Activated CD8-positive, alpha-beta T cell treated with anti-CD3 and anti-CD28 coated beads for 36 hours (primary cell): ENCODE measurements around the gene MRPS14. TPM values are rescaled to one million over a fixed set of nuclear protein-coding genes. Genes with fewer than 3 reads are reported as not detected.
"Not testable (repeated sequence)": the region's sequence is repeated elsewhere in the genome, so short reads cannot be mapped to it uniquely, and the experiment has no call there.

ENCODE experiments used
- ATAC-seq: fragments of 200-7000 bp; cut with Tn5 transposase; one replicate; pipeline ENCODE4 v1.10.0; 2021; ENCODE audit warnings: mild to moderate bottlenecking, moderate library complexity
- CTCF ChIA-PET: fragments of 350-600 bp; sonication (Branson Sonifier 250); formaldehyde crosslinking; loops from one replicate; lab custom pipeline; 2021; ENCODE audit warnings: antibody characterized with exemption; lab: Charles Lee
- POLR2A ChIA-PET: fragments of 350-600 bp; sonication (Branson Sonifier 250); formaldehyde crosslinking; loops from one replicate; lab custom pipeline; 2021; ENCODE audit warnings: antibody characterized with exemption; lab: Charles Lee
- DNase-seq: peaks from one replicate; pipeline ENCODE4 v3.0.0-alpha.2; 2020
- H3K27ac Mint-ChIP-seq: one replicate; pipeline ENCODE4 v1.8.0; 2021; ENCODE audit warnings: mild to moderate bottlenecking, mixed read lengths
- H3K27me3 Mint-ChIP-seq: one replicate; pipeline ENCODE4 v1.8.0; 2021; ENCODE audit warnings: mixed read lengths
- H3K36me3 Mint-ChIP-seq: one replicate; pipeline ENCODE4 v1.8.0; 2021; ENCODE audit warnings: low read depth, mixed read lengths
- H3K4me1 Mint-ChIP-seq: one replicate; pipeline ENCODE4 v1.8.0; 2021; ENCODE audit warnings: low read depth, mixed read lengths
- H3K4me3 Mint-ChIP-seq: one replicate; pipeline ENCODE4 v1.8.0; 2021; ENCODE audit warnings: mild to moderate bottlenecking, moderate library complexity, mixed read lengths
- H3K9me3 Mint-ChIP-seq: one replicate; pipeline ENCODE4 v1.8.0; 2021; ENCODE audit warnings: mixed read lengths
- intact Hi-C: fragments of 100-400 bp; cut with micrococcal nuclease; formaldehyde crosslinking; loops from one replicate; pipeline ENCODE4 v1.10.0; 2022
- total RNA-seq, 2 experiments: library from RNA; stranded (reverse); gene quantifications; one replicate each; pipeline ENCODE4 v1.2.3, GENCODE V29; 2021
- TF ChIP-seq, protein P1 (sequence below): fragments of 200-600 bp; IDR thresholded peaks from one replicate; pipeline ENCODE4 v1.8.0; 2022; ENCODE audit warnings: antibody characterized with exemption, mild to moderate bottlenecking

Gene MRPS14
- total RNA-seq, 2 experiments from 2014 or later, result 42.1 to 45.7 TPM

DNA sequence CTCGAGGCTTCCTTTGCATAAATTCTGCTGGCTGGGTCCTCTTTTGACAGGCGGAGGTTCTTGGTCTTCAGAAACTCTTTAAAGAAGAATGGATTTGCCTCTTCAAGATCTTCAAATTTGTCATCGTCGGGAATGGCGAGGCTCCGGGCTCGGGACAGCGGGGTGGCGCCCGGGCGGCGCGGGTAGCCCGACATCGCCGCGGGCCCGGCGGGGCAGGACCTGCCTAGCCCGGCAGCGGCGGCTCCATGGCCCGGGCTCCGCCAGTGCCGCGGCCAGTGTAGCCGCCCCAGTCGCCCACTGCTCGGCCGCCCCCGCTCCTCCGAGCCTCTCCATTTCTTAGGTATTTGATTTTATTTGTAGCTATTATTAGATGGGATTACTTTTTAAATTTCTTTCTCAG is 22.3 kb upstream of the MRPS14 start:
- H3K36me3 Mint-ChIP-seq, result no peaks in the 10 kb centered on the region
- intact Hi-C loops, result no loop called here
- CTCF ChIA-PET, result interaction anchor here (1.5 kb wide), 1 partner anchor 16 kb away, joined by 4 read pairs; no protein-coding TSS in a partner anchor

DNA sequence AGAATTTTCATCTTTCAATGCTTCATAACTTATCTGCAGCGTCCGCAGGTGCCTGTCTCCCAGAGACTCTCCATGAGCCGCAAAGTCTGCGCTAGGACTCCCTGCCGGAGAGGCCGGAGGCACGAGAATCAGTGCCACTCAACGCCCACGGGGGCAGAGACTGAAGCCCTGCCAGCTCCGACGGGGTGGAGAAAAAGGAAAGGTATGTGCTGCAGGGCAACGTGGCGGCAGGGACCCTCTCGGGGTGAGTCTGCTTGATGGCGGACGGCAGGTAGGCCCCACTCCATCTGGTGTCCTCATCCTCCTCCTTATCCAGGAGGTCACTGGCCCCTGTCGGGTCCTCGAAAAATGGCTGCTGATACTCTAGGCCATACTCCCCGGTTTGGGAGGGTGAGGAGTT is 21.9 kb upstream of the MRPS14 start:
- H3K4me1 Mint-ChIP-seq, result no peaks in the 10 kb centered on the region
- H3K4me3 Mint-ChIP-seq, result no peak overlapping the region
- intact Hi-C loops, result no loop called here
- H3K36me3 Mint-ChIP-seq, result no peaks in the 10 kb centered on the region
- no peak for DNase-seq
- ChIA-PET POLR2A (no interaction called here), CTCF (interaction anchor here (1.5 kb wide), 1 partner anchor 16 kb away, joined by 4 read pairs; no protein-coding TSS in a partner anchor)
- peaks cover 18% of the 10 kb centered on the region for H3K27me3 Mint-ChIP-seq
- no peak for ATAC-seq
- no peaks in the 10 kb centered on the region for H3K9me3 Mint-ChIP-seq
- TF ChIP-seq, protein P1, sequence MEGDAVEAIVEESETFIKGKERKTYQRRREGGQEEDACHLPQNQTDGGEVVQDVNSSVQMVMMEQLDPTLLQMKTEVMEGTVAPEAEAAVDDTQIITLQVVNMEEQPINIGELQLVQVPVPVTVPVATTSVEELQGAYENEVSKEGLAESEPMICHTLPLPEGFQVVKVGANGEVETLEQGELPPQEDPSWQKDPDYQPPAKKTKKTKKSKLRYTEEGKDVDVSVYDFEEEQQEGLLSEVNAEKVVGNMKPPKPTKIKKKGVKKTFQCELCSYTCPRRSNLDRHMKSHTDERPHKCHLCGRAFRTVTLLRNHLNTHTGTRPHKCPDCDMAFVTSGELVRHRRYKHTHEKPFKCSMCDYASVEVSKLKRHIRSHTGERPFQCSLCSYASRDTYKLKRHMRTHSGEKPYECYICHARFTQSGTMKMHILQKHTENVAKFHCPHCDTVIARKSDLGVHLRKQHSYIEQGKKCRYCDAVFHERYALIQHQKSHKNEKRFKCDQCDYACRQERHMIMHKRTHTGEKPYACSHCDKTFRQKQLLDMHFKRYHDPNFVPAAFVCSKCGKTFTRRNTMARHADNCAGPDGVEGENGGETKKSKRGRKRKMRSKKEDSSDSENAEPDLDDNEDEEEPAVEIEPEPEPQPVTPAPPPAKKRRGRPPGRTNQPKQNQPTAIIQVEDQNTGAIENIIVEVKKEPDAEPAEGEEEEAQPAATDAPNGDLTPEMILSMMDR, result no peak
- no peak overlapping the region for H3K27ac Mint-ChIP-seq

More for the DNA sequence above, 22.3 kb upstream of the MRPS14 start:
- H3K4me3 Mint-ChIP-seq, result no peak overlapping the region
- no peak overlapping the region for H3K27ac Mint-ChIP-seq
- H3K9me3 Mint-ChIP-seq, result no peaks in the 10 kb centered on the region
- POLR2A ChIA-PET, result no interaction called here
- DNase-seq (no peak), ATAC-seq (no peak)
- H3K4me1 Mint-ChIP-seq, result no peaks in the 10 kb centered on the region
- TF ChIP-seq, protein P1, result no peak
- peaks cover 19% of the 10 kb centered on the region for H3K27me3 Mint-ChIP-seq

DNA sequence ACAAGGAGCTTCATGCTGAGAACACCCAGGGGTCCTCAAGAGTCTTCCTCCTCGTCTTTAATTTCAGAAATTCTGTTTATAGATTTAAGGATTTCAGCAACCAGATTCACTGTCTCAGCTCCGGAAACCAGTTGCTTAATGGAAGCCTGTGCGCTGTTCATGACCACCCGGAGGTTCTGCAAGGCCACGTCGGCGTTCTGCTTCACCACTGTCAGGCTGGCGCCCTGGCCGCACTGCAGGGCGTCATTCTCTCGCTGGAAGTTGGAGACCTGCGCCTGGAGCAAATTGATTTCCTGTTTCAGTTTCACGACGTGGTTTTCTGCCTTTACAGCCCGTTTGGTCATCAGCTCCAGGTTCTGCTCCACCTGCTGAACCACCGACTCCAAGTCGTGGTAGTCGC is 21.4 kb upstream of the MRPS14 start:
- ATAC-seq, H3K9me3 Mint-ChIP-seq, DNase-seq, intact Hi-C loops, H3K4me3 Mint-ChIP-seq, H3K27ac Mint-ChIP-seq, POLR2A ChIA-PET, H3K36me3 Mint-ChIP-seq, H3K4me1 Mint-ChIP-seq: not testable (repeated sequence)
- peaks cover 15% of the 10 kb centered on the region for H3K27me3 Mint-ChIP-seq
- CTCF ChIA-PET, result interaction anchor here (1.5 kb wide), 1 partner anchor 15 kb away, joined by 4 read pairs; no protein-coding TSS in a partner anchor

DNA sequence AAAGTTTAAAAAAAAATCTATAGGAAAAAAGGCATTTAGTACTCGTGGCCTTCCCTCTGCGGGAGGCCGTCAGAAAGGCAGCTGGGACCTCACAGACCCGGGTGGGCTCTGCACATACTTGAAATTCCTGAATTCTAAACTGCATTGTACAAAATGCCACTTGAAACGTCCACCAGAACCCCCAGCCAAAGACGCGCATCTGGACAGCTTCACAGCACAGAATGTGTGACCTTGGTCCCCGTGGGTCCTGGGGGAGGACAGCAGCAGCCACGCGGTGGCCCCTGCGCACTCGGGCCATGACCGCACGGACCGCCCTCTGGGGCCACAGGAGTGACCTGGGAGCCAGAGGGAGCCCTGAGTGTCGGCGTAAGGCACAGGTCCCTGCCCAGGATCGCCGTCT is 20.6 kb upstream of the MRPS14 start:
- DNase-seq, result no peak
- no peak for ATAC-seq
- ChIA-PET CTCF (interaction anchor here (1.5 kb wide), 1 partner anchor 14 kb away, joined by 4 read pairs; no protein-coding TSS in a partner anchor), POLR2A (no interaction called here)
- H3K36me3 Mint-ChIP-seq, result no peaks in the 10 kb centered on the region
- H3K9me3 Mint-ChIP-seq, result no peaks in the 10 kb centered on the region
- intact Hi-C loops, result no loop called here
- H3K27me3 Mint-ChIP-seq, result peaks cover 9% of the 10 kb centered on the region
- TF ChIP-seq, protein P1, result no peak
- H3K4me1 Mint-ChIP-seq, result no peaks in the 10 kb centered on the region
- no peak overlapping the region for H3K4me3 Mint-ChIP-seq
- no peak overlapping the region for H3K27ac Mint-ChIP-seq

DNA sequence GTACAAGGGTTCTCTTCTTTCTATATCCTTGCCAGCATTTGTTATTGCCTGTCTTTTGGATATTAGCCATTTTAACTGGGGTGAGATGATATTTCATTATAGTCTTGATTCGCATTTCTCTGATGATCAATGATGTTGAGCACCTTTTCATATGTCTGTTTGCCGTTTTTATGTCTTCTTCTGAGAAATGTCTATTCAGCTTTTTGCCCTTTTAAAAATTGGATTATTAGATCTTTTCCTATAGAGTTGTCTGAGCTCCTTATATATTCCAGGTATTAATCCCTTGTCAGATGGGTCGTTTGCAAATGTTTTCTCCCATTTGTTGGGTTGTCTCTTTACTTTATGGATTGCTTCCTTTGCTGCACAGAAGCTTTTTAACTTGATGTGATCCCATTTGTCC is 19.4 kb upstream of the MRPS14 start:
- POLR2A ChIA-PET, result no interaction called here
- H3K27ac Mint-ChIP-seq, result no peak overlapping the region
- H3K27me3 Mint-ChIP-seq, result peaks cover 5% of the 10 kb centered on the region
- H3K9me3 Mint-ChIP-seq, result no peaks in the 10 kb centered on the region
- TF ChIP-seq, protein P1, result no peak
- H3K4me3 Mint-ChIP-seq, result no peak overlapping the region
- intact Hi-C loops, result no loop called here
- ATAC-seq (no peak), DNase-seq (no peak)
- CTCF ChIA-PET, result interaction anchor here (1.2 kb wide), 1 partner anchor 83 kb away, joined by 3 read pairs; no protein-coding TSS in a partner anchor
- H3K36me3 Mint-ChIP-seq, result no peaks in the 10 kb centered on the region
- no peaks in the 10 kb centered on the region for H3K4me1 Mint-ChIP-seq
